ENCODE measurements around the gene CDC42BPA. TPM values are rescaled to one million over a fixed set of nuclear protein-coding genes. Genes with fewer than 3 reads are reported as not detected.

The CDC42BPA gene
- total and polyA plus RNA-seq, 9 of the 15 experiments (the other 6 are each of a cell fraction or from before 2014, with no cell fraction given) = 8.0 to 77.5 (median 52.1) TPM

DNA sequence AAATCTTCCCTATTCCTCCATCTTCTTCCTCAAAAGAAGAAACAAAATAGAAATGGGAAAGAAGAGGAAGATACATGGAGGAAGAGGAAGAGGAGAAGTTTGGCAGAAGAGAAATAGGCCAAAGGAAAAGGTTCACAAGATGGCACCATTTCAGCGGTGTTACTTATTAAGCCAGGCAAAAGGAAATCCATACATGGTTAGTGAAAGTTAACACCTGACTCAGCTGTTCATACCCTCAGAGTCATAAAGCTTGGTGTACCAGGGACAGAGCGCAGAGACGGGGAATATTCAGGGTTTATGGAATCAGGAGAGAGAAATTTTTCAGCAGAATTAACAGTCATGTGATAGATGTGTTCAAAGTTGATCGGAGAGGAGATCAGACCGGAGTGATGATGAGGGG lies 307.6 kb downstream of the CDC42BPA start (continued):
- TF ChIP-seq SETDB1 (IDR thresholded peaks at IDR 0.05; ENCODE audit: low read length) (no peak), HDAC3 (IDR thresholded peaks at IDR 0.05; ENCODE audit: borderline replicate concordance, partially characterized antibody) (no peak), BHLHE40 (IDR thresholded peaks at IDR 0.05; ENCODE audit: low read length) (no peak), PHF21A (IDR thresholded peaks at IDR 0.05; ENCODE audit: borderline replicate concordance, low read depth) (no peak), ZNF124 (CRISPR knock-in tag; IDR thresholded peaks at IDR 0.05) (no peak)
- TF ChIP-seq, protein P1, sequence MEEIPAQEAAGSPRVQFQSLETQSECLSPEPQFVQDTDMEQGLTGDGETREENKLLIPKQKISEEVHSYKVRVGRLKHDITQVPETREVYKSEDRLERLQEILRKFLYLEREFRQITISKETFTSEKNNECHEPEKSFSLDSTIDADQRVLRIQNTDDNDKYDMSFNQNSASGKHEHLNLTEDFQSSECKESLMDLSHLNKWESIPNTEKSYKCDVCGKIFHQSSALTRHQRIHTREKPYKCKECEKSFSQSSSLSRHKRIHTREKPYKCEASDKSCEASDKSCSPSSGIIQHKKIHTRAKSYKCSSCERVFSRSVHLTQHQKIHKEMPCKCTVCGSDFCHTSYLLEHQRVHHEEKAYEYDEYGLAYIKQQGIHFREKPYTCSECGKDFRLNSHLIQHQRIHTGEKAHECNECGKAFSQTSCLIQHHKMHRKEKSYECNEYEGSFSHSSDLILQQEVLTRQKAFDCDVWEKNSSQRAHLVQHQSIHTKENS (CRISPR knock-in tag; IDR thresholded peaks at IDR 0.05) = no peak
- TF ChIP-seq, protein P2, sequence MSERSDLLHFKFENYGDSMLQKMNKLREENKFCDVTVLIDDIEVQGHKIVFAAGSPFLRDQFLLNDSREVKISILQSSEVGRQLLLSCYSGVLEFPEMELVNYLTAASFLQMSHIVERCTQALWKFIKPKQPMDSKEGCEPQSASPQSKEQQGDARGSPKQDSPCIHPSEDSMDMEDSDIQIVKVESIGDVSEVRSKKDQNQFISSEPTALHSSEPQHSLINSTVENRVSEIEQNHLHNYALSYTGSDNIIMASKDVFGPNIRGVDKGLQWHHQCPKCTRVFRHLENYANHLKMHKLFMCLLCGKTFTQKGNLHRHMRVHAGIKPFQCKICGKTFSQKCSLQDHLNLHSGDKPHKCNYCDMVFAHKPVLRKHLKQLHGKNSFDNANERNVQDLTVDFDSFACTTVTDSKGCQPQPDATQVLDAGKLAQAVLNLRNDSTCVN (CRISPR knock-in tag; IDR thresholded peaks at IDR 0.05) = no peak
- TF ChIP-seq, protein P3, sequence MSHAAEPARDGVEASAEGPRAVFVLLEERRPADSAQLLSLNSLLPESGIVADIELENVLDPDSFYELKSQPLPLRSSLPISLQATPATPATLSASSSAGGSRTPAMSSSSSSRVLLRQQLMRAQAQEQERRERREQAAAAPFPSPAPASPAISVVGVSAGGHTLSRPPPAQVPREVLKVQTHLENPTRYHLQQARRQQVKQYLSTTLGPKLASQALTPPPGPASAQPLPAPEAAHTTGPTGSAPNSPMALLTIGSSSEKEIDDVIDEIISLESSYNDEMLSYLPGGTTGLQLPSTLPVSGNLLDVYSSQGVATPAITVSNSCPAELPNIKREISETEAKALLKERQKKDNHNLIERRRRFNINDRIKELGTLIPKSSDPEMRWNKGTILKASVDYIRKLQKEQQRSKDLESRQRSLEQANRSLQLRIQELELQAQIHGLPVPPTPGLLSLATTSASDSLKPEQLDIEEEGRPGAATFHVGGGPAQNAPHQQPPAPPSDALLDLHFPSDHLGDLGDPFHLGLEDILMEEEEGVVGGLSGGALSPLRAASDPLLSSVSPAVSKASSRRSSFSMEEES (CRISPR knock-in tag; IDR thresholded peaks at IDR 0.05) = peak; percentile 24
- TF ChIP-seq, protein P4, sequence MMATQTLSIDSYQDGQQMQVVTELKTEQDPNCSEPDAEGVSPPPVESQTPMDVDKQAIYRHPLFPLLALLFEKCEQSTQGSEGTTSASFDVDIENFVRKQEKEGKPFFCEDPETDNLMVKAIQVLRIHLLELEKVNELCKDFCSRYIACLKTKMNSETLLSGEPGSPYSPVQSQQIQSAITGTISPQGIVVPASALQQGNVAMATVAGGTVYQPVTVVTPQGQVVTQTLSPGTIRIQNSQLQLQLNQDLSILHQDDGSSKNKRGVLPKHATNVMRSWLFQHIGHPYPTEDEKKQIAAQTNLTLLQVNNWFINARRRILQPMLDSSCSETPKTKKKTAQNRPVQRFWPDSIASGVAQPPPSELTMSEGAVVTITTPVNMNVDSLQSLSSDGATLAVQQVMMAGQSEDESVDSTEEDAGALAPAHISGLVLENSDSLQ (IDR thresholded peaks at IDR 0.05) = no peak
- TF ChIP-seq, protein P5, sequence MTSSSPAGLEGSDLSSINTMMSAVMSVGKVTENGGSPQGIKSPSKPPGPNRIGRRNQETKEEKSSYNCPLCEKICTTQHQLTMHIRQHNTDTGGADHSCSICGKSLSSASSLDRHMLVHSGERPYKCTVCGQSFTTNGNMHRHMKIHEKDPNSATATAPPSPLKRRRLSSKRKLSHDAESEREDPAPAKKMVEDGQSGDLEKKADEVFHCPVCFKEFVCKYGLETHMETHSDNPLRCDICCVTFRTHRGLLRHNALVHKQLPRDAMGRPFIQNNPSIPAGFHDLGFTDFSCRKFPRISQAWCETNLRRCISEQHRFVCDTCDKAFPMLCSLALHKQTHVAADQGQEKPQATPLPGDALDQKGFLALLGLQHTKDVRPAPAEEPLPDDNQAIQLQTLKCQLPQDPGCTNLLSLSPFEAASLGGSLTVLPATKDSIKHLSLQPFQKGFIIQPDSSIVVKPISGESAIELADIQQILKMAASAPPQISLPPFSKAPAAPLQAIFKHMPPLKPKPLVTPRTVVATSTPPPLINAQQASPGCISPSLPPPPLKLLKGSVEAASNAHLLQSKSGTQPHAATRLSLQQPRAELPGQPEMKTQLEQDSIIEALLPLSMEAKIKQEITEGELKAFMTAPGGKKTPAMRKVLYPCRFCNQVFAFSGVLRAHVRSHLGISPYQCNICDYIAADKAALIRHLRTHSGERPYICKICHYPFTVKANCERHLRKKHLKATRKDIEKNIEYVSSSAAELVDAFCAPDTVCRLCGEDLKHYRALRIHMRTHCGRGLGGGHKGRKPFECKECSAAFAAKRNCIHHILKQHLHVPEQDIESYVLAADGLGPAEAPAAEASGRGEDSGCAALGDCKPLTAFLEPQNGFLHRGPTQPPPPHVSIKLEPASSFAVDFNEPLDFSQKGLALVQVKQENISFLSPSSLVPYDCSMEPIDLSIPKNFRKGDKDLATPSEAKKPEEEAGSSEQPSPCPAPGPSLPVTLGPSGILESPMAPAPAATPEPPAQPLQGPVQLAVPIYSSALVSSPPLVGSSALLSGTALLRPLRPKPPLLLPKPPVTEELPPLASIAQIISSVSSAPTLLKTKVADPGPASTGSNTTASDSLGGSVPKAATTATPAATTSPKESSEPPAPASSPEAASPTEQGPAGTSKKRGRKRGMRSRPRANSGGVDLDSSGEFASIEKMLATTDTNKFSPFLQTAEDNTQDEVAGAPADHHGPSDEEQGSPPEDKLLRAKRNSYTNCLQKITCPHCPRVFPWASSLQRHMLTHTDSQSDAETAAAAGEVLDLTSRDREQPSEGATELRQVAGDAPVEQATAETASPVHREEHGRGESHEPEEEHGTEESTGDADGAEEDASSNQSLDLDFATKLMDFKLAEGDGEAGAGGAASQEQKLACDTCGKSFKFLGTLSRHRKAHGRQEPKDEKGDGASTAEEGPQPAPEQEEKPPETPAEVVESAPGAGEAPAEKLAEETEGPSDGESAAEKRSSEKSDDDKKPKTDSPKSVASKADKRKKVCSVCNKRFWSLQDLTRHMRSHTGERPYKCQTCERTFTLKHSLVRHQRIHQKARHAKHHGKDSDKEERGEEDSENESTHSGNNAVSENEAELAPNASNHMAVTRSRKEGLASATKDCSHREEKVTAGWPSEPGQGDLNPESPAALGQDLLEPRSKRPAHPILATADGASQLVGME (CRISPR knock-in tag; IDR thresholded peaks at IDR 0.05) = no peak
